ENCODE measurements around the gene KRT74.

GRCh38 chr12:52530905-52531304, 42.7 kb downstream of the KRT74 start:
- TF ChIP-seq EZH2 (IDR thresholded peaks at IDR 0.05) (no peak), POLR2AphosphoS5 (IDR thresholded peaks at IDR 0.05; ENCODE audit: borderline replicate concordance, low read depth, low read length) (no peak)

All from SK-N-MC (cell line).